Activated T-helper 1 cell treated with anti-CD3 and anti-CD28 coated beads, Interleukin-2, amount 50 U/mL, for 16 hours (primary cell): Measurements from ENCODE around the gene FAM181A.

Experiments used
- DNase-seq, 2 donors: peaks; one replicate each; pipeline ENCODE4 v3.0.0-alpha.2; 2020; ENCODE audit warnings: low read depth in 1 of 2, low spot score in 1 of 2

Gene FAM181A

DNA sequence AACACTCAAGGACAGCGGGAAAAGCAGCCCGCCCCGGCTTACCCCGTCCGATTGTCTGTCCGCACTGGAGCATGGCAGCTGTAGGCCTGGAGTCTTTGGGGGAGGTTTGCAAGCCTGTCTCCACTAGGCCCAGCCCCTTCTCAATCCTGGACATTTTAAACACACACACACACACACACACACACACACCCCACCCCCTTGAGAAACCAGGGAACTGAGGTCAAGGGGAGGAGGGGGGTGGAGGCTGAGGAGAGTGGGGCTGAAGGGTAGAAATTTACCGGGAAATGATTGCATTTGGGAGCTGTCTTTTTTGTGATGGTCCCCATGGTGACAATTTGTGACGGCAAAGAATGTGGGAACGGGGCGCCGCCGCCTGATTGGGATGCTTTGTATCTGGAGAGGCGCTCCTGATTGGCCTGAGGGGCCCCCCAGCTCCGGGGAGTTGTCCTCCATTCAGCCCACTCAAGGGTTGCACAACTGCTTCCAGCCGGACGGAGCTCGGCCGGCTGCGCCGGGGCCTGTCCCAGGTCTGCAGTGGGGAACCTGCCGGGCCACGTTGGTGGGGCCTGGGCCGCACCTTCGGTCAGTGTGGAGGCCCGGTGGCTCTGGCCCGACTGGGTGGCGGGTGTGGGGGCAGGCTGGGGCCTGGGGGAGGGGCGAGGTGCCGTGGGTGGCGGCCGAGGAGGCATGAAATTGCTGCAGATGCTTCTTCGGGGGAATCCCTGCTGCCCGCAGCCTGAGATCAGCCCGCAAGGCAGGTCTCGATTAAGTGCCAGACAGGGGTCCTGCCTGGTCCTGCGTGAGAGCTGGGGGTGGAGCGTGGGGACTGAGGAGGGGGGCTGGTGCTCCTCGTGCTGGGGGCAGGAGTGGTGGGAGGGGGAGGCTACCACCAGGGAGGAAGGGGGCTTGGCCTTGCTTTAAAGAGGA lies at the start of gene FAM181A:
FAM181A (plus strand) TSS at position 472 of the 927 bp plus-strand sequence. CDS start 942 bp downstream, outside the sequence.
- no peak for DNase-seq

DNA sequence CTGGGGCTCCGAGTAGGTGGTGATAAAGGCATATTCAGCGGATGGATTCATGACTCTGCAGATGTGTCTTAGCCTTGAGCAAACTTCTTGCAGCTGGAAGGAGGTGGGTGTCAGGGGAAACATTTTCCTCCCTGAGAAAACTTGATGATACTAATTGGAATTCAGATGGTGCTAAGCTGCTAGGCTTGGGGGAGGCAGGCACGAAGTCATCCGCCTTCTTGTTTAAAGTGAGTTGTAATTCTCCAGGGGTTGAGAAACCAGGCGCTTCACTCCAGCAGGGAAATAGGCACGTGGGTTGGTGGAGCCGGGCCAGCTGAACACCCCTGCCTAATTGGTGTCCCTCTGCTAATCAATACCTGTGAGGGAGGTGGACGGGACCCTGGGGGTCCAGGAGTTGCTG lies 48.9 kb upstream of the FAM181A start:
- no peak for DNase-seq

- DNase-seq: no peak
Observed at GRCh38 chr14:93878871-93879270, 48.3 kb upstream of the FAM181A start.

DNA sequence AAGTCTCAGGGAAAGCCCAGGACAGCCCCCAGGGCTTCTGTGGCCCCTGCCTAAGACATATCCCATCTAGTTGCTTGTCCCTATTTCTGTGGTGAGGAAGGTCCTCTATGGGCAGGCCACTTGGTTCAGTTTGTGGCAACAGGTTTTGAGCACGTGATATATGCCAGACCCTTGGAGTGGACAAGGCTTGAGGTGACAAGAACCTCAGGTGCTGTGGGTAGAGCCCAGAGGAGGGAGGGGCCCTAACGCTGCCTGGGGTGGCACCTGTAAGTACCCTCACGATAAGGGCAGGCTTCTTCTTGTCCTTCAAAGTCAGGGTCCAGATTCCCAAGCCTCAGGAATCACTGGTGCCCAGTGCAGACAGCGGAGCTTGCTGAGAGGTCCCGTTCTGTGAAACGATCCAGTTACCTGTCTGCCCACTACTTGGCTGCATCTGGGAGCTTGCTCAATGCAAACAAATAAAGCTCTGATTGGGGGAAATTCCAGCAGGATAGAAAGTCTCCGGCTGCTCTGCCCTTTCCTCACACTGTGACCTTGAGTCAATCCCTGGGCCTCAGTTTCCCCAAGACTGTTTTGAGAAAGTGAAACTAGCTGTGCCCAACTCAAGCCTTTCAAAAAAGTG lies 47.7 kb upstream of the FAM181A start:
- no peak for DNase-seq

GRCh38 chr14:93880021-93880820 lies 46.9 kb upstream of the FAM181A start:
- no peak for DNase-seq

- no peak for DNase-seq
Observed at GRCh38 chr14:93884950-93885349, 42.2 kb upstream of the FAM181A start.

- DNase-seq: no peak
Observed at GRCh38 chr14:93888995-93889394, 38.1 kb upstream of the FAM181A start.

DNA sequence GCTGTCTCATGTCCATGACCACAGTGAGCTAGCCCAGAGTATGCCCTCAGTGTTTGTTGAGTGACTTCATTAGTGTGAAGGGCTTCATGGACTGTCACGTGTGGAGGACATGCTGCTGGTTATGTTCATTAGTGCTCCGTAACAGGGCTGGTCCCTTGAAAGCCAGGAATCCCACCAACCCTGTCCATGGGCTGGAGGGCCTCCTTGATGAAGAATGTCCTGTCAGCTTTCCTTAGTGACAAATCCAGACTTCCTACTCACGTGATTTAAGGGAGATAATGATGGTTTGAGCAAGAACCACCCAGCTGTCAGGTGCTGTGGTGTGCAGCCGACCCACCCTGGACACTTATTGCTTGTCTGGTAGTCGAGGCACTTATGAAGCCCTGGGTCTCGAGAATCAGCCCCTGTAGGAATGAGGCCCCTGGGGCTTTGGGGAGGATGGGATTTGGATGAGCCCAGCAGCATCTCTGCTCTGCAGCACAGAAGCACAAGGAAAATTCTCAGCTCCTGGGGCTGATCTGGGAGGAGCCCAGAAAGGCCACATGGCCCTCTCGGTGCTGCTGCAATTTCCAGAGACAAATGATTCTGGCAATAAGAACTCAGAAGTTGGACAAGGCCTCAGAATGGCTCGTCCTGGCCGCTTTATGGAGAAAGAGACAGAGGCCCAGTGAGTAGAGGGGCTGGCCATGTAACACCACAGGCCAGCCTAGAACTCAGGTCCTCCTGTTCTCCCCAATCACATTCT lies 37.2 kb upstream of the FAM181A start:
- DNase-seq: no peak

GRCh38 chr14:93891756-93892504 lies 35.2 kb upstream of the FAM181A start:
- no peak for DNase-seq

GRCh38 chr14:93892505-93892839 lies 34.7 kb upstream of the FAM181A start:
- DNase-seq: no peak

DNA sequence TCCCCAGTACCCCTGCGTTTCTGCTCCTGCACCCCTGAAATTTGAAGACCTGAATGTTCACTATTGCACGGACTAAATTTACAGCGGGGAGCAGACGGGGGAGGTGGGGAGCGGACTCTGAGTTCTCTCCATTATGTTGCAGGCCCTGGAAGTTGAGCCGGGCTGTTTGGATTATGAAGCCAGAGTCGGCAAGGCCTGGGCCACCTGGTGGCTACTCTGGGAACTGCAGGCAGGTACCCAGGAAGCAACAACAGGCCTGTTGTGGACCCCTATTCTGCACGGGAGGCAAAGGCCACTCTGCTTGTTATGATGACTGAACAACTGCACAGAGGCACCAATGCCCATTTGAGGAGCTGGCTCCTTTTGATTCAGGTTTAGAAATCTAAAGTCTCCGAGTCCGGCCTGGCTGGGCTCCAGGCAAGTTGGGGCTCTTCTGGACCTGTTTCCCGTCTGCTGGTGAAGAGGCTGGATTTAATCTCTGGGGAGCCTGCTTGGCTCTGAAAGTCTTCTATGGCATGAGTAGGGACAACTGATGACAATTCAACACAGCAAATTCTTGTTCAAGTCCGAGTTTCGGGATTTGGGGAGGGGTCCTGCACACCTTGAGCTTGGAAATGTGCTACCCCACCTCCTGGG lies 34.1 kb upstream of the FAM181A start:
- DNase-seq: peak; percentile 44 to 54

- DNase-seq: no peak
Observed at GRCh38 chr14:93893661-93894261, 33.4 kb upstream of the FAM181A start.

GRCh38 chr14:93895023-93895604 lies 32.0 kb upstream of the FAM181A start:
- no peak for DNase-seq

DNA sequence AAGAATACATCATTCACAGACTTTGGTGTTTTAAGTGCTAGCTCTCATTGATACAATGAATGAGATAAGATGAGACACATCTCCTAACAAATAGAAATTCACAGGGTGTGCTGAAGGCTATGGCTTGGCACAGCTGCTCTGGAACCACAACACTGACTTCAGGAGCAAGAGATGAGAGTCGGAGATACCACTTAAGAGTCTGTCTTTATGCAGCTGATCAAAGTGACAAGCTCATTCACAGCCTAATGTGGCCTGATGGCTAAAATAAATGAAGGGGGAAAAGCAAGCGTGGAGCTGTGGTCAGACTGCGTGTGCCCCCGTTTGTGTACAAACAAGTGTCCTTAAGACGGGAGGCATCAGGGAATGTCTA lies 29.7 kb upstream of the FAM181A start:
- DNase-seq: no peak

DNA sequence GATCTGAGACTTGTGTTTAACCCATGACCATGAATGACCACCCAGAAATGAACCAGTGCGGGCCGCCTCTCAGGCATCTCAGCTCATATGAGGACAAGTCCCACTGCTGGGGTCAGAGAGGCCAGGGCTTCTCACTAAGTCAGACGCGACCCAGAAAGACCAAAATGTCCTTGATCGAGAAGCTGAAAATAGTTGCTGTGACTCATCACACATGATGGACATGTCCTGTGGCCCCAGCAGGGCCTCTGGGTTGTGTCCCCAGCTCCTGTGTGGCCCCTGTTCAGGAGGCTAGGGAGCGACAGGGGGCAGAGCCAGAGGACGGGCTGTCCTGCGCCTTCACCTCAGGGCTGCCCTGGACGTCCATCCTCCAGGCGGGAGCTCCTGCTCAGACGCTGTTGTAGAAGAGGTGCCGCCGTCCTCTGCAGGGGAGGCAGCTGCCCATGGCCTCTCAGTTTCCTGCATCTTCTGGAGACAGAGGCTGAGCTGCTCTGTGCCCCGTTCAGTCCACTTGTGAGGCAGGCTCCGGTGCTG lies 29.0 kb upstream of the FAM181A start:
- DNase-seq: no peak

DNA sequence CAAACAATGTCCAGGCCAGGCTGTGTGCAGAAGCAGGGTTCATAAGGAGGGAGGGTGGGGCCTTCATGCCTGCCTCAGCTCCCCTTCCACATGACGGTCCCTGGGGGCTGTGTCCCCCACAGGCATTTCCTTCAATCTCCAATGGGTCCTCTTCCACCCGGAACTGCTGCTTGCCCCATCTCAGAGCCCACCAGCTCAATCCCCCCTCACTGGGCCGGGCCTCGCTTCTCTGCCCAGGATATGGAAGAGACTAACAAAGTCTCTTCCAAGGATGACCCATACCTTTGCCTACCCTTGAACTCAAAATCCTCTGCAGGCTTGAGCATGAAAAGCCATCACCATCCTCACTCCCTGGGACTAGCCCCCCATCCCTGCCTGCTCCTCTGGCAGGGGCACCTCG lies 28.4 kb upstream of the FAM181A start:
- DNase-seq: no peak

- DNase-seq: no peak
Observed at GRCh38 chr14:93901813-93902212, 25.3 kb upstream of the FAM181A start.

DNA sequence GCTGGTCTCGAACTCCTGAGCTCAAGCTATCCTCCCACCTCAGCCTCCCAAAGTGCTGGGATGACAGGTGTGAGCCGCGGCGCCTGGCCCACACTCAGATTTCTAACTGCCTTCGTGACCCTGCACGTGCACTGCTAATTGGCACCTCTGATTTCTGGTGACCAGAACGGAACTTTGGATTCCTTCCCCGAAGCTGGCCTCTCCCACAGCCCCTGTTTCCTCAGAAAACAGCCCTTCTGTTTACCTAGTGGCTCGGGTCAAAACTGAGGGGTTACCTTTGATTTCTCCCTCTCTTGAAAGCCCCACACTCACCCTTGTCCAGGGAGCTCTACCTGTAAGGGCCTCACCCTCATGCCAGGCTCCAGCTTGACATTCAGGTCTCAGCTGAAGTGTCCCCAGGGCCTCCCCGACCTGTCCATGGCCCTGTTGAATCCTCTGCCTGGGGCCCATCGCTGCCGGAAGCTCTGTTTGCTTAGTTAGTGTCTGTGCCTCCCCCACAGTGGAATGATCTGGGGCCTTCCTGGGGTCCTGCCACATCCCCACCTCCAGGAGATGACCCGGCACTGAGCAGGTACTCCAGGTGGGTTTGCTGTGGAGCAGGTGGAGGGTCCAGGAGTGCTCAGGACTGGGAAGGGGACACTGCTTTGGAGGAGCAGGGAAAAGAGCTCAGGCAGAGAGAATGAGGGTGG lies 24.4 kb upstream of the FAM181A start:
- DNase-seq: no peak
